A549 (cell line): Measurements from ENCODE around the gene GPX7.

Source experiments
- JUN ChIP-seq, 2 experiments: fragments of >200 bp; sonication (Bioruptor Twin); formaldehyde crosslinking; IDR thresholded peaks; 2 replicates in 1 of 2; 3 replicates in 1 of 2; pipeline ENCODE4 v1.6.1; 2016 to 2017
- KDM5A ChIP-seq: fragments of 200-600 bp; sonication (generic); IDR thresholded peaks from 2 replicates; pipeline ENCODE4 v1.6.1; 2016; ENCODE audit warnings: antibody characterized with exemption, mild to moderate bottlenecking
- MAZ ChIP-seq: fragments of 150-350 bp; IDR thresholded peaks from 2 replicates; pipeline ENCODE4 v1.6.1; 2014; ENCODE audit warnings: antibody characterized with exemption, low read depth, low read length, borderline replicate concordance
- NR3C1 ChIP-seq: fragments of >200 bp; sonication (Bioruptor Twin); formaldehyde crosslinking; IDR thresholded peaks from 3 replicates; pipeline ENCODE4 v1.6.1; 2017
- POLR2A ChIP-seq: IDR thresholded peaks from 2 replicates; pipeline ENCODE4 v1.6.1; 2012; ENCODE audit warnings: mild to moderate bottlenecking, low read length
- POLR2AphosphoS2 ChIP-seq: conservative IDR thresholded peaks from 2 replicates; pipeline ENCODE4 v1.6.1; 2012; ENCODE audit warnings: low read length, improper control_type of control experiment, inconsistent platforms
- RCOR1 ChIP-seq: fragments of 150-350 bp; IDR thresholded peaks from 2 replicates; pipeline ENCODE4 v1.6.1; 2014; ENCODE audit warnings: antibody characterized with exemption, low read length, low read depth
- RNF2 ChIP-seq: fragments of 200-600 bp; sonication (generic); IDR thresholded peaks from 2 replicates; pipeline ENCODE4 v1.6.1; 2016; ENCODE audit warnings: low read depth, mild to moderate bottlenecking, antibody characterized with exemption, moderate library complexity, borderline replicate concordance
- SMC3 ChIP-seq: fragments of >200 bp; sonication (Bioruptor Twin); formaldehyde crosslinking; IDR thresholded peaks from 3 replicates; pipeline ENCODE4 v1.6.1; 2018; ENCODE audit warnings: inconsistent platforms
- ZSCAN20 ChIP-seq: fragments of 250-450 bp; sonication (Bioruptor Pico); IDR thresholded peaks from 2 replicates; pipeline ENCODE4 v1.8.0; 2022; ENCODE audit warnings: mild to moderate bottlenecking, moderate library complexity
- TF ChIP-seq, protein P1 (sequence below): fragments of >200 bp; sonication (Bioruptor Twin); formaldehyde crosslinking; IDR thresholded peaks from 3 replicates; pipeline ENCODE4 v1.5.1; 2016
- TF ChIP-seq, protein P2 (sequence below): fragments of 200-600 bp; sonication (generic); IDR thresholded peaks from 2 replicates; pipeline ENCODE4 v1.6.1; 2016; ENCODE audit warnings: antibody characterized with exemption, mild to moderate bottlenecking, moderate library complexity
- TF ChIP-seq, protein P3 (sequence below): fragments of 450-650 bp; IDR thresholded peaks from 2 replicates; pipeline ENCODE4 v1.6.1; 2014; ENCODE audit warnings: antibody characterized with exemption
- TF ChIP-seq, protein P4 (sequence below): fragments of 250-450 bp; sonication (Bioruptor Pico); IDR thresholded peaks from 2 replicates; pipeline ENCODE4 v1.5.0; 2021; ENCODE audit warnings: mild to moderate bottlenecking, moderate library complexity, borderline replicate concordance

DNA sequence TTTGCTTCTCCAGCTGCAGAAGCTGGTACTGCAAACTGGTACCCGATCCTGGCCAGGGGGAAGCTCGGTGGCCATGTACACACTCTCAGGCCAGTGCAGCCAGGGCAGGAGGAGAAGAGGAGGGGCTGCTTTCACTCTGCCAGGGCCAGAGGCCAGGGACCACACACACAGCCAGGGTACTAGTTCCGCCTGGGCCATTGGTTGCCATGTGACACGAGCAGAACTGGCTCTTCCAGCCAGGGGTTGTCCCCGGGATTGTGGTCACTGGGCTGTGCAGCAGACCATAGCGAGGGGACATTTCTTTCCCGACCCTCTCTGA, 27.1 kb downstream of the GPX7 start:
- TF ChIP-seq, protein P1, sequence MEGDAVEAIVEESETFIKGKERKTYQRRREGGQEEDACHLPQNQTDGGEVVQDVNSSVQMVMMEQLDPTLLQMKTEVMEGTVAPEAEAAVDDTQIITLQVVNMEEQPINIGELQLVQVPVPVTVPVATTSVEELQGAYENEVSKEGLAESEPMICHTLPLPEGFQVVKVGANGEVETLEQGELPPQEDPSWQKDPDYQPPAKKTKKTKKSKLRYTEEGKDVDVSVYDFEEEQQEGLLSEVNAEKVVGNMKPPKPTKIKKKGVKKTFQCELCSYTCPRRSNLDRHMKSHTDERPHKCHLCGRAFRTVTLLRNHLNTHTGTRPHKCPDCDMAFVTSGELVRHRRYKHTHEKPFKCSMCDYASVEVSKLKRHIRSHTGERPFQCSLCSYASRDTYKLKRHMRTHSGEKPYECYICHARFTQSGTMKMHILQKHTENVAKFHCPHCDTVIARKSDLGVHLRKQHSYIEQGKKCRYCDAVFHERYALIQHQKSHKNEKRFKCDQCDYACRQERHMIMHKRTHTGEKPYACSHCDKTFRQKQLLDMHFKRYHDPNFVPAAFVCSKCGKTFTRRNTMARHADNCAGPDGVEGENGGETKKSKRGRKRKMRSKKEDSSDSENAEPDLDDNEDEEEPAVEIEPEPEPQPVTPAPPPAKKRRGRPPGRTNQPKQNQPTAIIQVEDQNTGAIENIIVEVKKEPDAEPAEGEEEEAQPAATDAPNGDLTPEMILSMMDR: no peak
- TF ChIP-seq, protein P2, sequence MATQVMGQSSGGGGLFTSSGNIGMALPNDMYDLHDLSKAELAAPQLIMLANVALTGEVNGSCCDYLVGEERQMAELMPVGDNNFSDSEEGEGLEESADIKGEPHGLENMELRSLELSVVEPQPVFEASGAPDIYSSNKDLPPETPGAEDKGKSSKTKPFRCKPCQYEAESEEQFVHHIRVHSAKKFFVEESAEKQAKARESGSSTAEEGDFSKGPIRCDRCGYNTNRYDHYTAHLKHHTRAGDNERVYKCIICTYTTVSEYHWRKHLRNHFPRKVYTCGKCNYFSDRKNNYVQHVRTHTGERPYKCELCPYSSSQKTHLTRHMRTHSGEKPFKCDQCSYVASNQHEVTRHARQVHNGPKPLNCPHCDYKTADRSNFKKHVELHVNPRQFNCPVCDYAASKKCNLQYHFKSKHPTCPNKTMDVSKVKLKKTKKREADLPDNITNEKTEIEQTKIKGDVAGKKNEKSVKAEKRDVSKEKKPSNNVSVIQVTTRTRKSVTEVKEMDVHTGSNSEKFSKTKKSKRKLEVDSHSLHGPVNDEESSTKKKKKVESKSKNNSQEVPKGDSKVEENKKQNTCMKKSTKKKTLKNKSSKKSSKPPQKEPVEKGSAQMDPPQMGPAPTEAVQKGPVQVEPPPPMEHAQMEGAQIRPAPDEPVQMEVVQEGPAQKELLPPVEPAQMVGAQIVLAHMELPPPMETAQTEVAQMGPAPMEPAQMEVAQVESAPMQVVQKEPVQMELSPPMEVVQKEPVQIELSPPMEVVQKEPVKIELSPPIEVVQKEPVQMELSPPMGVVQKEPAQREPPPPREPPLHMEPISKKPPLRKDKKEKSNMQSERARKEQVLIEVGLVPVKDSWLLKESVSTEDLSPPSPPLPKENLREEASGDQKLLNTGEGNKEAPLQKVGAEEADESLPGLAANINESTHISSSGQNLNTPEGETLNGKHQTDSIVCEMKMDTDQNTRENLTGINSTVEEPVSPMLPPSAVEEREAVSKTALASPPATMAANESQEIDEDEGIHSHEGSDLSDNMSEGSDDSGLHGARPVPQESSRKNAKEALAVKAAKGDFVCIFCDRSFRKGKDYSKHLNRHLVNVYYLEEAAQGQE: no peak
- TF ChIP-seq POLR2A: no peak
- TF ChIP-seq RCOR1: no peak
- no peak for TF ChIP-seq KDM5A
- no peak for TF ChIP-seq JUN (IDR thresholded peaks at IDR 0.05)
- TF ChIP-seq, protein P3, sequence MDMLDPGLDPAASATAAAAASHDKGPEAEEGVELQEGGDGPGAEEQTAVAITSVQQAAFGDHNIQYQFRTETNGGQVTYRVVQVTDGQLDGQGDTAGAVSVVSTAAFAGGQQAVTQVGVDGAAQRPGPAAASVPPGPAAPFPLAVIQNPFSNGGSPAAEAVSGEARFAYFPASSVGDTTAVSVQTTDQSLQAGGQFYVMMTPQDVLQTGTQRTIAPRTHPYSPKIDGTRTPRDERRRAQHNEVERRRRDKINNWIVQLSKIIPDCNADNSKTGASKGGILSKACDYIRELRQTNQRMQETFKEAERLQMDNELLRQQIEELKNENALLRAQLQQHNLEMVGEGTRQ: no peak
- TF ChIP-seq SMC3: no peak
- TF ChIP-seq NR3C1: no peak
- TF ChIP-seq MAZ: no peak
- no peak for TF ChIP-seq POLR2AphosphoS2
- TF ChIP-seq RNF2: no peak
- TF ChIP-seq, protein P4, sequence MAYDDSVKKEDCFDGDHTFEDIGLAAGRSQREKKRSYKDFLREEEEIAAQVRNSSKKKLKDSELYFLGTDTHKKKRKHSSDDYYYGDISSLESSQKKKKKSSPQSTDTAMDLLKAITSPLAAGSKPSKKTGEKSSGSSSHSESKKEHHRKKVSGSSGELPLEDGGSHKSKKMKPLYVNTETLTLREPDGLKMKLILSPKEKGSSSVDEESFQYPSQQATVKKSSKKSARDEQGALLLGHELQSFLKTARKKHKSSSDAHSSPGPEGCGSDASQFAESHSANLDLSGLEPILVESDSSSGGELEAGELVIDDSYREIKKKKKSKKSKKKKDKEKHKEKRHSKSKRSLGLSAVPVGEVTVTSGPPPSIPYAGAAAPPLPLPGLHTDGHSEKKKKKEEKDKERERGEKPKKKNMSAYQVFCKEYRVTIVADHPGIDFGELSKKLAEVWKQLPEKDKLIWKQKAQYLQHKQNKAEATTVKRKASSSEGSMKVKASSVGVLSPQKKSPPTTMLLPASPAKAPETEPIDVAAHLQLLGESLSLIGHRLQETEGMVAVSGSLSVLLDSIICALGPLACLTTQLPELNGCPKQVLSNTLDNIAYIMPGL: no peak
- no peak for TF ChIP-seq ZSCAN20 (CRISPR knock-in tag)
